Spleen (tissue), 11 donors: Measurements from ENCODE around the gene PXDN. TPM values are rescaled to one million over a fixed set of nuclear protein-coding genes. Genes with fewer than 3 reads are reported as not detected.
"Not testable (repeated sequence)": the region's sequence is repeated elsewhere in the genome, so short reads cannot be mapped to it uniquely, and the experiment has no call there.

ENCODE experiments used
- DNase-seq: peaks from one replicate; pipeline ENCODE4 v3.0.0-alpha.2; 2020
- H3K27ac ChIP-seq, 8 donors: fragments of 200-600 bp; sonication (generic) in 7 of 8; 1 replicate in 4 of 8; 2 replicates in 4 of 8; pipeline versions ENCODE4 v1.5.0 to v1.8.0; 2016 to 2021; ENCODE audit warnings: inconsistent platforms in 4 of 8, mild to moderate bottlenecking in 4 of 8, moderate library complexity in 1 of 8
- H3K27me3 ChIP-seq, 7 donors: fragments of 200-600 bp; sonication (generic) in 6 of 7; replicated peaks in 1 of 7; 1 replicate in 4 of 7; 2 replicates in 3 of 7; pipeline versions ENCODE4 v1.5.0 to v1.8.0; 2016 to 2021; ENCODE audit warnings: inconsistent platforms in 3 of 7, mild to moderate bottlenecking in 1 of 7
- H3K36me3 ChIP-seq, 6 donors: fragments of 200-600 bp; sonication (generic) in 5 of 6; 1 replicate in 4 of 6; 2 replicates in 2 of 6; pipeline versions ENCODE4 v1.5.0 to v1.8.0; 2016 to 2021; ENCODE audit warnings: inconsistent platforms in 2 of 6
- H3K4me1 ChIP-seq, 6 donors: fragments of 200-600 bp; sonication (generic) in 5 of 6; 1 replicate in 3 of 6; 2 replicates in 3 of 6; pipeline versions ENCODE4 v1.5.0 to v1.8.0; 2016 to 2021; ENCODE audit warnings: inconsistent platforms in 3 of 6
- H3K4me3 ChIP-seq, 8 donors: fragments of 200-600 bp; sonication (generic) in 7 of 8; 1 replicate in 4 of 8; 2 replicates in 4 of 8; pipeline versions ENCODE4 v1.5.0 to v1.8.0; 2016 to 2021; ENCODE audit warnings: inconsistent platforms in 4 of 8, mild to moderate bottlenecking in 4 of 8, moderate library complexity in 2 of 8
- H3K9me3 ChIP-seq, 8 donors: fragments of 200-600 bp; sonication (generic) in 7 of 8; 1 replicate in 4 of 8; 2 replicates in 4 of 8; pipeline versions ENCODE4 v1.5.0 to v1.8.0; 2016 to 2021; ENCODE audit warnings: inconsistent platforms in 4 of 8
- CTCF ChIP-seq, 11 experiments: fragments of 200-600 bp in 7 of 11; fragments of 450-650 bp in 4 of 11; sonication (generic) in 4 of 11; IDR thresholded peaks in 8 of 11; conservative IDR thresholded peaks in 3 of 11; 1 replicate in 7 of 11; 2 replicates in 4 of 11; pipeline versions ENCODE4 v1.4.0 to v1.8.0; 2016 to 2021; ENCODE audit warnings: antibody characterized with exemption in 11 of 11, inconsistent platforms in 4 of 11, mild to moderate bottlenecking in 1 of 11
- POLR2A ChIP-seq, 3 donors: fragments of 450-650 bp; IDR thresholded peaks; one replicate each; pipeline ENCODE4 v1.5.1; 2017; ENCODE audit warnings: antibody characterized with exemption in 3 of 3, mild to moderate bottlenecking in 1 of 3
- POLR2AphosphoS5 ChIP-seq, 3 donors: sonication (generic); formaldehyde crosslinking; IDR thresholded peaks; one replicate each; pipeline ENCODE4 v1.5.1; 2017; ENCODE audit warnings: antibody characterized with exemption in 3 of 3
- WGBS, 5 donors: extraction: QIAGEN DNeasy Blood & Tissue Kit in 3 of 5; methylation state at CpG; one replicate each; pipeline versions ENCODE4 v1.1.5 to v1.1.7; 2013 to 2018; 5-methylcytosine and 5-hydroxymethylcytosine counted together
- intact Hi-C: fragments of 100-400 bp; cut with DNase I; formaldehyde crosslinking; loops from one replicate; pipeline ENCODE4 v1.15.0; 2023; ENCODE audit warnings: low total_unique reads
- polyA plus RNA-seq, 3 donors: library from polyadenylated mRNA; stranded (reverse); fragments of 200-250 nt; gene quantifications; one replicate each; pipeline ENCODE4 v1.2.1, GENCODE V29; 2013
- total RNA-seq, 7 donors: library from RNA; depleted of rRNA in 3 of 7; stranded (reverse); fragments of >200 nt in 3 of 7; fragmentation: NEBNext Ultra II Directional in 4 of 7; extraction: Animal tissue kit (Norgen Biotek cat#: 25700) in 4 of 7; gene quantifications; one replicate each; pipeline versions ENCODE4 v1.1.0 to v1.2.1, GENCODE V29; 2016 to 2021
- donor health status: healthy with polysubstance abuse.
- donor health status: DM: no; HTN: no; CAD: no; lungs with moderate emphysema.
- donor health status: DM: no; HTN: no; CAD: no.
- donor health status: Bipolar disorder and iron deficiency.
- donor health status: healthy.
- donor health status: DM: no; HTN: no; CAD: no.
- donor health status: DM: yes; HTN: yes; CAD: no.

PXDN gene
- total and polyA plus RNA-seq, 10 donors = 1.9 to 49.3 (median 30.8) TPM

- H3K4me3 ChIP-seq = no peak overlapping the region
- H3K36me3 ChIP-seq = no peaks in the 10 kb centered on the region
- intact Hi-C loops = no loop called here
- no peak for DNase-seq
- TF ChIP-seq POLR2AphosphoS5 (IDR thresholded peaks at IDR 0.05) (no peak), POLR2A (IDR thresholded peaks at IDR 0.05) (no peak), CTCF (IDR thresholded peaks at IDR 0.05 in 8 of 11, conservative IDR thresholded peaks at IDR 0.05 in 3 of 11) (no peak)
- H3K9me3 ChIP-seq = no peaks in the 10 kb centered on the region
- H3K27me3 ChIP-seq = peaks cover 0 to 8% (median 0%) of the 10 kb centered on the region in 7 donors
- H3K4me1 ChIP-seq = peaks cover 4 to 34% (median 20%) of the 10 kb centered on the region in 6 donors
- no peak overlapping the region for H3K27ac ChIP-seq
- WGBS, 5 donors = 84 to 91% (median 89%) methylated on average over 15 of the region's 15 CpGs
Observed at GRCh38 chr2:1709946-1710560, 34.3 kb downstream of the PXDN start.

GRCh38 chr2:1709335-1709605 lies 35.0 kb downstream of the PXDN start:
- Histone ChIP-seq H3K4me3 (no peak overlapping the region), H3K9me3 (no peaks in the 10 kb centered on the region), H3K36me3 (no peaks in the 10 kb centered on the region), H3K4me1 (peaks cover 4 to 26% (median 13%) of the 10 kb centered on the region in 6 donors), H3K27ac (no peak overlapping the region), H3K27me3 (peaks cover 0 to 8% (median 0%) of the 10 kb centered on the region in 7 donors)
- TF ChIP-seq POLR2AphosphoS5 (IDR thresholded peaks at IDR 0.05) (no peak), CTCF (IDR thresholded peaks at IDR 0.05 in 8 of 11, conservative IDR thresholded peaks at IDR 0.05 in 3 of 11) (no peak), POLR2A (IDR thresholded peaks at IDR 0.05) (no peak)
- 74 to 93% (median 75%) methylated on average over 8 of the region's 8 CpGs for WGBS, 5 donors
- intact Hi-C loops = no loop called here
- DNase-seq = no peak

- Histone ChIP-seq H3K36me3 (no peaks in the 10 kb centered on the region), H3K27me3 (peaks cover 0 to 8% (median 0%) of the 10 kb centered on the region in 7 donors), H3K9me3 (no peaks in the 10 kb centered on the region), H3K27ac (peak overlapping the region in 1 of 8 donors; percentile 25), H3K4me1 (peaks cover 3 to 20% (median 11%) of the 10 kb centered on the region in 6 donors), H3K4me3 (no peak overlapping the region)
- 80 to 88% (median 83%) methylated on average over 31 to 34 of the region's 34 CpGs for WGBS, 5 donors
- no peak for TF ChIP-seq POLR2A (IDR thresholded peaks at IDR 0.05)
- no peak for TF ChIP-seq POLR2AphosphoS5 (IDR thresholded peaks at IDR 0.05)
- TF ChIP-seq CTCF (IDR thresholded peaks at IDR 0.05 in 8 of 11, conservative IDR thresholded peaks at IDR 0.05 in 3 of 11) = no peak
- intact Hi-C loops = no loop called here
- DNase-seq = no peak
Observed at GRCh38 chr2:1708476-1709334, 35.6 kb downstream of the PXDN start.

GRCh38 chr2:1707771-1708418 lies 36.4 kb downstream of the PXDN start:
- 24 to 33% (median 31%) methylated on average over 20 to 21 of the region's 21 CpGs for WGBS, 5 donors
- no peaks in the 10 kb centered on the region for H3K36me3 ChIP-seq
- TF ChIP-seq POLR2A (IDR thresholded peaks at IDR 0.05) (no peak), CTCF (IDR thresholded peaks at IDR 0.05 in 8 of 11, conservative IDR thresholded peaks at IDR 0.05 in 3 of 11) (no peak), POLR2AphosphoS5 (IDR thresholded peaks at IDR 0.05) (peak; percentile 5 to 34 (median 25))
- peaks cover 3 to 17% (median 11%) of the 10 kb centered on the region in 6 donors for H3K4me1 ChIP-seq
- no peak for DNase-seq
- peaks cover 0 to 6% (median 0%) of the 10 kb centered on the region in 7 donors for H3K27me3 ChIP-seq
- H3K9me3 ChIP-seq = no peaks in the 10 kb centered on the region
- intact Hi-C loops = no loop called here
- peak overlapping the region in 1 of 8 donors; percentile 29 for H3K4me3 ChIP-seq
- peak overlapping the region in 2 of 8 donors; percentile 14 to 25 for H3K27ac ChIP-seq

- H3K27ac ChIP-seq, intact Hi-C loops, H3K9me3 ChIP-seq, DNase-seq, H3K27me3 ChIP-seq, H3K4me3 ChIP-seq, H3K36me3 ChIP-seq: not testable (repeated sequence)
- peaks cover 3 to 17% (median 11%) of the 10 kb centered on the region in 6 donors for H3K4me1 ChIP-seq
- WGBS, 5 donors = 78 to 90% (median 82%) methylated on average over 9 to 15 of the region's 15 CpGs
Observed at GRCh38 chr2:1706089-1706841, 38.0 kb downstream of the PXDN start.
